DOHH2 (cell line): Measurements from ENCODE around the gene NME9.

Experiments
- H3F3A ChIP-seq: fragments of 200-600 bp; sonication (generic), shearing (Covaris generic); 2 replicates; pipeline ENCODE4 v1.6.0; 2016; ENCODE audit warnings: antibody characterized with exemption, mild to moderate bottlenecking; ENCODE audit not compliant: control insufficient read depth, insufficient read depth
- H3K27ac ChIP-seq: fragments of 200-600 bp; sonication (generic); 2 replicates; pipeline ENCODE4 v1.5.1; 2014; ENCODE audit warnings: low read depth, mild to moderate bottlenecking, low read length, moderate library complexity
- H3K27me3 ChIP-seq: fragments of 200-600 bp; sonication (generic); 2 replicates; pipeline ENCODE4 v1.6.1; 2014; ENCODE audit warnings: mild to moderate bottlenecking, low read length, mixed read lengths; ENCODE audit not compliant: control insufficient read depth
- H3K36me3 ChIP-seq: fragments of 200-600 bp; sonication (generic); 2 replicates; pipeline ENCODE4 v1.6.1; 2014; ENCODE audit warnings: mild to moderate bottlenecking, low read length, moderate library complexity, mixed read lengths; ENCODE audit not compliant: control insufficient read depth
- H3K4me1 ChIP-seq: fragments of 200-600 bp; sonication (generic); 2 replicates; pipeline ENCODE4 v1.6.1; 2014; ENCODE audit warnings: mild to moderate bottlenecking, low read length, mixed read lengths; ENCODE audit not compliant: control insufficient read depth
- H3K4me2 ChIP-seq: fragments of 200-600 bp; sonication (generic); 2 replicates; pipeline ENCODE4 v1.6.0; 2014; ENCODE audit warnings: mild to moderate bottlenecking, low read length, moderate library complexity
- H3K4me3 ChIP-seq: fragments of 200-600 bp; sonication (generic); 2 replicates; pipeline ENCODE4 v1.5.1; 2014; ENCODE audit warnings: mild to moderate bottlenecking, low read length, mixed read lengths
- H3K79me2 ChIP-seq: fragments of 200-600 bp; sonication (generic); 2 replicates; pipeline ENCODE4 v1.6.1; 2014; ENCODE audit warnings: mild to moderate bottlenecking, low read length, mixed read lengths; ENCODE audit not compliant: control insufficient read depth
- H3K9me2 ChIP-seq: fragments of 200-600 bp; sonication (generic); replicated peaks from 2 replicates; pipeline ENCODE4 v1.6.1; 2014; ENCODE audit warnings: mild to moderate bottlenecking, low read length, mixed read lengths; ENCODE audit not compliant: control insufficient read depth
- H3K9me3 ChIP-seq: fragments of 200-600 bp; sonication (generic); 2 replicates; pipeline ENCODE4 v1.6.1; 2014; ENCODE audit warnings: antibody characterized with exemption, low read length, mixed read lengths; ENCODE audit not compliant: control insufficient read depth, insufficient read depth
- H4K20me1 ChIP-seq: fragments of 200-600 bp; sonication (generic); 2 replicates; pipeline ENCODE4 v1.6.0; 2014; ENCODE audit warnings: low read depth, mild to moderate bottlenecking, antibody characterized with exemption, low read length, moderate library complexity; ENCODE audit not compliant: control insufficient read depth, insufficient read depth
- CTCF ChIP-seq: fragments of 200-600 bp; sonication (generic); IDR thresholded peaks from one replicate; pipeline ENCODE4 v1.5.1; 2014; ENCODE audit warnings: antibody characterized with exemption, mild to moderate bottlenecking, low read depth, low read length; ENCODE audit not compliant: poor library complexity, severe bottlenecking
- EZH2phosphoT487 ChIP-seq: fragments of 200-600 bp; sonication (generic); IDR thresholded peaks from 2 replicates; pipeline ENCODE4 v1.6.1; 2017; ENCODE audit warnings: borderline replicate concordance, mild to moderate bottlenecking, antibody characterized with exemption, low read length, moderate library complexity, mixed read lengths

Gene NME9

GRCh38 chr3:138365253-138365555 lies 35.6 kb upstream of the NME9 start:
- H3K79me2 ChIP-seq, result no peaks in the 10 kb centered on the region
- H3K9me3 ChIP-seq, result no peaks in the 10 kb centered on the region; the same call in 1 of the 2 replicates
- TF ChIP-seq EZH2phosphoT487, result no peak
- TF ChIP-seq CTCF, result no peak

GRCh38 chr3:138364356-138365252 lies 35.0 kb upstream of the NME9 start:
- Histone ChIP-seq H3K4me2 (no peak overlapping the region), H3K4me1 (no peaks in the 10 kb centered on the region), H3K9me2 (no peaks in the 10 kb centered on the region), H3K27me3 (peaks cover 50% of the 10 kb centered on the region), H3K36me3 (no peaks in the 10 kb centered on the region), H3K79me2 (no peaks in the 10 kb centered on the region), H3F3A (no peaks in the 10 kb centered on the region), H3K27ac (no peak overlapping the region), H3K4me3 (no peak overlapping the region), H3K9me3 (no peaks in the 10 kb centered on the region), H4K20me1 (peaks cover 1% of the 10 kb centered on the region; the same call in 1 of the 2 replicates)
- TF ChIP-seq EZH2phosphoT487 (no peak), CTCF (no peak)

More at GRCh38 chr3:138365253-138365555, 35.6 kb upstream of the NME9 start:
- Histone ChIP-seq H3F3A (no peaks in the 10 kb centered on the region), H3K4me3 (no peak overlapping the region), H3K27ac (no peak overlapping the region), H3K36me3 (no peaks in the 10 kb centered on the region), H3K4me2 (no peak overlapping the region), H4K20me1 (peaks cover 2% of the 10 kb centered on the region; the same call in 1 of the 2 replicates), H3K4me1 (no peaks in the 10 kb centered on the region; the same call in 1 of the 2 replicates), H3K9me2 (no peaks in the 10 kb centered on the region), H3K27me3 (peaks cover 56% of the 10 kb centered on the region)

- Histone ChIP-seq H4K20me1 (no peaks in the 10 kb centered on the region), H3K4me3 (no peak overlapping the region), H3K9me2 (no peaks in the 10 kb centered on the region), H3K27me3 (peaks cover 45% of the 10 kb centered on the region), H3K27ac (no peak overlapping the region), H3F3A (no peaks in the 10 kb centered on the region), H3K4me2 (no peak overlapping the region), H3K9me3 (no peaks in the 10 kb centered on the region), H3K4me1 (no peaks in the 10 kb centered on the region), H3K36me3 (no peaks in the 10 kb centered on the region), H3K79me2 (no peaks in the 10 kb centered on the region)
- TF ChIP-seq CTCF (no peak), EZH2phosphoT487 (no peak)
Measured at GRCh38 chr3:138363322-138363721, 33.7 kb upstream of the NME9 start.
